H9 (cell line): ENCODE results near the gene COASY. TPM values are rescaled to one million over a fixed set of nuclear protein-coding genes. Genes with fewer than 3 reads are reported as not detected.

Experiments used
- DNase-seq: peaks from one replicate; pipeline ENCODE4 v3.0.0-alpha.2; 2017
- H2AFZ ChIP-seq: one replicate; pipeline ENCODE4 v1.6.1; 2013; ENCODE audit warnings: mild to moderate bottlenecking, low read length, control low read depth, moderate library complexity
- H2AK5ac ChIP-seq: 2 replicates; pipeline ENCODE4 v1.6.1; 2013; ENCODE audit warnings: low read length, control low read depth, mixed read lengths; ENCODE audit not compliant: insufficient read length
- H2BK120ac ChIP-seq: one replicate; pipeline ENCODE4 v1.6.1; 2013; ENCODE audit warnings: low read depth, mild to moderate bottlenecking, low read length, control low read depth, inconsistent platforms; ENCODE audit not compliant: poor library complexity, severe bottlenecking
- H2BK12ac ChIP-seq: 2 replicates; pipeline ENCODE4 v1.6.1; 2013; ENCODE audit warnings: low read length, control low read depth, mixed read lengths, low read depth; ENCODE audit not compliant: insufficient read length
- H2BK15ac ChIP-seq: 2 replicates; pipeline ENCODE4 v1.6.1; 2013; ENCODE audit warnings: low read depth, low read length, control low read depth
- H2BK20ac ChIP-seq: one replicate; pipeline ENCODE4 v1.6.1; 2013; ENCODE audit warnings: low read depth, mild to moderate bottlenecking, low read length, control low read depth, inconsistent platforms; ENCODE audit not compliant: poor library complexity, severe bottlenecking
- H2BK5ac ChIP-seq: 2 replicates; pipeline ENCODE4 v1.6.1; 2013; ENCODE audit warnings: low read length, control low read depth, mixed read lengths; ENCODE audit not compliant: insufficient read length
- H3K14ac ChIP-seq: 2 replicates; pipeline ENCODE4 v1.6.1; 2013; ENCODE audit warnings: low read length, control low read depth; ENCODE audit not compliant: insufficient read depth
- H3K18ac ChIP-seq: 2 replicates; pipeline ENCODE4 v1.6.1; 2013; ENCODE audit warnings: low read depth, mild to moderate bottlenecking, mixed read lengths, low read length, control low read depth; ENCODE audit not compliant: insufficient read length
- H3K23ac ChIP-seq: 2 replicates; pipeline ENCODE4 v1.6.1; 2013; ENCODE audit warnings: low read length, control low read depth, mixed read lengths, low read depth; ENCODE audit not compliant: insufficient read length
- H3K23me2 ChIP-seq: 2 replicates; pipeline ENCODE4 v1.6.1; 2013; ENCODE audit warnings: low read depth, mild to moderate bottlenecking, mixed read lengths, low read length, control low read depth; ENCODE audit not compliant: insufficient read length, poor library complexity, severe bottlenecking
- H3K27ac ChIP-seq: 2 replicates; pipeline ENCODE4 v1.5.1; 2013; ENCODE audit warnings: low read length, control low read depth, mixed read lengths, low read depth; ENCODE audit not compliant: insufficient read length
- H3K27me3 ChIP-seq: 2 replicates; pipeline ENCODE4 v1.6.1; 2013; ENCODE audit warnings: low read length, control low read depth, inconsistent platforms; ENCODE audit not compliant: insufficient read depth
- H3K4ac ChIP-seq: 2 replicates; pipeline ENCODE4 v1.6.1; 2013; ENCODE audit warnings: low read depth, mild to moderate bottlenecking, control low read depth, inconsistent platforms, low read length, moderate library complexity
- H3K4me1 ChIP-seq: 2 replicates; pipeline ENCODE4 v1.6.1; 2013; ENCODE audit warnings: low read length, control low read depth, inconsistent platforms; ENCODE audit not compliant: insufficient read depth
- H3K4me2 ChIP-seq: 2 replicates; pipeline ENCODE4 v1.6.1; 2013; ENCODE audit warnings: low read length, control low read depth, mixed read lengths; ENCODE audit not compliant: insufficient read length, insufficient read depth
- H3K56ac ChIP-seq: 2 replicates; pipeline ENCODE4 v1.6.1; 2013; ENCODE audit warnings: low read depth, mild to moderate bottlenecking, mixed read lengths, low read length, control low read depth; ENCODE audit not compliant: insufficient read length
- H3K79me1 ChIP-seq: 2 replicates; pipeline ENCODE4 v1.6.1; 2013; ENCODE audit warnings: low read depth, mild to moderate bottlenecking, moderate library complexity, low read length, control low read depth, inconsistent platforms; ENCODE audit not compliant: insufficient read depth, poor library complexity, severe bottlenecking
- H3K79me2 ChIP-seq: 2 replicates; pipeline ENCODE4 v1.6.1; 2013; ENCODE audit warnings: low read length, control low read depth, inconsistent platforms; ENCODE audit not compliant: insufficient read depth
- H3K9ac ChIP-seq: 2 replicates; pipeline ENCODE4 v1.6.1; 2013; ENCODE audit warnings: low read length, control low read depth, mixed read lengths; ENCODE audit not compliant: insufficient read length; ENCODE audit errors: extremely low read depth
- H3K9me3 ChIP-seq: one replicate; pipeline ENCODE4 v1.6.1; 2013; ENCODE audit warnings: low read depth, low read length, inconsistent platforms; ENCODE audit not compliant: control insufficient read depth
- H3T11ph ChIP-seq: one replicate; pipeline ENCODE4 v1.6.1; 2013; ENCODE audit warnings: mild to moderate bottlenecking, low read length, control low read depth, inconsistent platforms
- H4K20me1 ChIP-seq: one replicate; pipeline ENCODE4 v1.6.1; 2013; ENCODE audit not compliant: control insufficient read depth, insufficient read length, insufficient read depth
- H4K5ac ChIP-seq: 2 replicates; pipeline ENCODE4 v1.6.1; 2013; ENCODE audit warnings: low read depth, mild to moderate bottlenecking, mixed read lengths, low read length, control low read depth; ENCODE audit not compliant: insufficient read length
- H4K8ac ChIP-seq: replicated peaks from 2 replicates; pipeline ENCODE4 v1.6.1; 2013; ENCODE audit warnings: low read length, control low read depth, mixed read lengths, low read depth; ENCODE audit not compliant: insufficient read length
- H4K91ac ChIP-seq: 2 replicates; pipeline ENCODE4 v1.6.1; 2013; ENCODE audit warnings: low read depth, mild to moderate bottlenecking, moderate library complexity, mixed read lengths, low read length, control low read depth; ENCODE audit not compliant: insufficient read length
- H3K27ac Mint-ChIP-seq, 3 experiments: 2 replicates in 2 of 3; 3 replicates in 1 of 3; pipeline ENCODE4 v1.8.0; 2020 to 2021; ENCODE audit warnings: mixed read lengths in 3 of 3, mild to moderate bottlenecking in 1 of 3, moderate library complexity in 1 of 3
- H3K27me3 Mint-ChIP-seq: 2 replicates; pipeline ENCODE4 v1.8.0; 2021; ENCODE audit warnings: low read depth, mild to moderate bottlenecking, moderate library complexity, mixed read lengths
- H3K36me3 Mint-ChIP-seq, 3 experiments: 2 replicates in 2 of 3; 3 replicates in 1 of 3; pipeline ENCODE4 v1.8.0; 2020 to 2021; ENCODE audit warnings: low read depth in 3 of 3, mixed read lengths in 3 of 3; ENCODE audit not compliant: insufficient read depth in 1 of 3
- H3K4me1 Mint-ChIP-seq, 2 experiments: 2 replicates each; pipeline ENCODE4 v1.8.0; 2020; ENCODE audit warnings: mixed read lengths in 2 of 2
- H3K4me3 Mint-ChIP-seq, 2 experiments: 2 replicates in 1 of 2; 3 replicates in 1 of 2; pipeline ENCODE4 v1.8.0; 2020 to 2021; ENCODE audit warnings: mild to moderate bottlenecking in 2 of 2, mixed read lengths in 2 of 2, moderate library complexity in 1 of 2
- H3K9me3 Mint-ChIP-seq, 2 experiments: 2 replicates in 1 of 2; 3 replicates in 1 of 2; pipeline ENCODE4 v1.8.0; 2020; ENCODE audit warnings: mild to moderate bottlenecking in 2 of 2, mixed read lengths in 2 of 2, moderate library complexity in 1 of 2
- CTCF ChIP-seq: fragments of 200-600 bp; sonication (generic); conservative IDR thresholded peaks from 3 replicates; pipeline ENCODE4 v1.8.0; 2021; ENCODE audit warnings: antibody characterized with exemption, mild to moderate bottlenecking
- WGBS: extraction: QIAGEN DNeasy Blood & Tissue Kit; methylation state at CpG from one replicate; pipeline ENCODE4 v1.1.7; 2013; ENCODE audit warnings: missing lambda C conversion rate, low lambda C conversion rate, mixed read lengths; ENCODE audit not compliant: insufficient read length; ENCODE audit errors: extremely low coverage; 5-methylcytosine and 5-hydroxymethylcytosine counted together
- total RNA-seq: library from RNA; stranded (reverse); gene quantifications from 2 replicates; pipeline ENCODE4 v1.2.1, GENCODE V29; 2021

Gene COASY
- total RNA-seq, 1 experiment from 2014 or later, result 84.1 TPM

- peaks cover 3% of the 10 kb centered on the region for H3K79me1 ChIP-seq
- H3K56ac ChIP-seq, result no peak overlapping the region
- H2BK20ac ChIP-seq, result no peak overlapping the region
- no peak overlapping the region for H3K9ac ChIP-seq
- H4K8ac ChIP-seq, result no peak overlapping the region
- Mint-ChIP-seq H3K4me1 (no peaks in the 10 kb centered on the region), H3K27ac (no peak overlapping the region), H3K27me3 (no peaks in the 10 kb centered on the region), H3K4me3 (no peak overlapping the region), H3K36me3 (peaks cover 6 to 39% (median 32%) of the 10 kb centered on the region in 3 experiments; a peak in 6 of 7 replicates), H3K9me3 (no peaks in the 10 kb centered on the region)
- H2BK120ac ChIP-seq, result no peak overlapping the region
- no peak overlapping the region for H3K14ac ChIP-seq
- no peak for DNase-seq
- H3K18ac ChIP-seq, result no peak overlapping the region
- H4K20me1 ChIP-seq, result no peaks in the 10 kb centered on the region
- H2BK15ac ChIP-seq, result no peak overlapping the region
- H2BK5ac ChIP-seq, result no peak overlapping the region
- no peak overlapping the region for H3K4me2 ChIP-seq
- H4K5ac ChIP-seq, result no peak overlapping the region
- no peak overlapping the region for H3K27ac ChIP-seq
- H3K27me3 ChIP-seq, result no peaks in the 10 kb centered on the region
- H3K79me2 ChIP-seq, result no peaks in the 10 kb centered on the region
- H3K23me2 ChIP-seq, result no peaks in the 10 kb centered on the region
- no peaks in the 10 kb centered on the region for H3K9me3 ChIP-seq
- H3K4me1 ChIP-seq, result no peaks in the 10 kb centered on the region
- TF ChIP-seq CTCF, result no peak
- H3K23ac ChIP-seq, result no peak overlapping the region
- no peak overlapping the region for H2BK12ac ChIP-seq
- no peak overlapping the region for H3K4ac ChIP-seq
- WGBS, result no CpG with 5 or more reads among the region's 9 CpGs
- no peak overlapping the region for H4K91ac ChIP-seq
- no peak overlapping the region for H2AK5ac ChIP-seq
- no peak overlapping the region for H2AFZ ChIP-seq
- no peak overlapping the region for H3T11ph ChIP-seq
Measured at GRCh38 chr17:42591411-42591810, 29.5 kb downstream of the COASY start.
